Measurements from ENCODE around the gene OCEL1.

The OCEL1 gene

DNA sequence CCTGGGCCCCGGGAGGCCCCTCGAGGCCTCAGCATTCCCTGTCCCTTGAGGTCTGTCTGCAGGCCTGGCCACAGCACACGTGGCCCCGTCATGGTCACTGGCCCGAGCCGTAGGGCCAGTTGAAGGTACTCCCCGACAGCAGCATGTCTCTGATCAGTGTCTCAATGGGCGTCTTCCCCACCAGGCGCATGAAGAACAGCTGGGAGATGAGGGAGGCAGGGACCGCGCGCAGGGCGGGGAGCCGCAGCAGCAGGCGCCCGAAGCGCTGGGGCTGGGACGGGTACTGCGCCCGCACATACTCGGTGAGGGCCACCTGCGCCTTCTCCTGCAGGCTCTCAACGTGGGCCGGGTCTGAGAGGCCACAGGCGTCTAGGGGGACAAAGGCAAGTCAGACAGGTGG, 6.2 kb downstream of the OCEL1 start:
- H3K27ac ChIP-seq (ENCODE audit: low read depth, low read length) = no peak overlapping the region
- H3K4me3 ChIP-seq (ENCODE audit: low read depth, low read length) = no peak overlapping the region
- peaks cover 13% of the 10 kb centered on the region; the same call in 1 of the 2 replicates for H3K4me1 ChIP-seq (ENCODE audit: control insufficient read depth, insufficient read depth, low read length)
- no peak overlapping the region for H3K9ac ChIP-seq (ENCODE audit: low read depth, low read length)
- H3K9me3 ChIP-seq (ENCODE audit: control insufficient read depth, insufficient read depth, low read length) = no peaks in the 10 kb centered on the region
- no peaks in the 10 kb centered on the region for H3K27me3 ChIP-seq (ENCODE audit: control insufficient read depth, insufficient read depth, low read length)
- H3K36me3 ChIP-seq (ENCODE audit: control insufficient read depth, insufficient read depth, low read length) = peaks cover 42% of the 10 kb centered on the region

DNA sequence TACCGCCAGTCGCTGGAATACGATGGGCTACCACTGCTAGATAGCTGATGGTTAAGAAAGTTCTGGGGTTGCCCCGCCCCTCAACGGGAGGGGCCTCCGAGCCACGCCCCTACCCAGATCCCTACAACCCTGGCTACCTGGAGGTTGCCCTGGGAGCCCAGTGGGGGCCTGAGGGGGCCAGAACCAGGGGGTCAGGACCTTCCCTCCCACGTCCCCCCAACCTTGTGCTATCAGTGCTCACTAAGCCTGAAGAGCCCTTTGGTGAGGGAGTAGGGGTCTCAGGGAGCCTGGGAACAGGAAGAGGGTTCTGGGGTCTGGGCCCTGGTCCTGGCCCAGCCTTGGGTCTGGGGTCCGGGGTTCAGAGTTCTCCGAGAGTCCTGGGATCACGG, 8.9 kb downstream of the OCEL1 start:
- Histone ChIP-seq H3K4me3 (ENCODE audit: low read depth, low read length) (peak overlapping the region; percentile 75), H3K36me3 (ENCODE audit: control insufficient read depth, insufficient read depth, low read length) (peaks cover 51% of the 10 kb centered on the region), H3K27ac (ENCODE audit: low read depth, low read length) (peak overlapping the region; percentile 89), H3K9ac (ENCODE audit: low read depth, low read length) (peak overlapping the region; percentile 53; the same call in 1 of the 2 replicates), H3K9me3 (ENCODE audit: control insufficient read depth, insufficient read depth, low read length) (no peaks in the 10 kb centered on the region), H3K4me1 (ENCODE audit: control insufficient read depth, insufficient read depth, low read length) (peaks cover 13% of the 10 kb centered on the region; the same call in 1 of the 2 replicates), H3K27me3 (ENCODE audit: control insufficient read depth, insufficient read depth, low read length) (no peaks in the 10 kb centered on the region)

DNA sequence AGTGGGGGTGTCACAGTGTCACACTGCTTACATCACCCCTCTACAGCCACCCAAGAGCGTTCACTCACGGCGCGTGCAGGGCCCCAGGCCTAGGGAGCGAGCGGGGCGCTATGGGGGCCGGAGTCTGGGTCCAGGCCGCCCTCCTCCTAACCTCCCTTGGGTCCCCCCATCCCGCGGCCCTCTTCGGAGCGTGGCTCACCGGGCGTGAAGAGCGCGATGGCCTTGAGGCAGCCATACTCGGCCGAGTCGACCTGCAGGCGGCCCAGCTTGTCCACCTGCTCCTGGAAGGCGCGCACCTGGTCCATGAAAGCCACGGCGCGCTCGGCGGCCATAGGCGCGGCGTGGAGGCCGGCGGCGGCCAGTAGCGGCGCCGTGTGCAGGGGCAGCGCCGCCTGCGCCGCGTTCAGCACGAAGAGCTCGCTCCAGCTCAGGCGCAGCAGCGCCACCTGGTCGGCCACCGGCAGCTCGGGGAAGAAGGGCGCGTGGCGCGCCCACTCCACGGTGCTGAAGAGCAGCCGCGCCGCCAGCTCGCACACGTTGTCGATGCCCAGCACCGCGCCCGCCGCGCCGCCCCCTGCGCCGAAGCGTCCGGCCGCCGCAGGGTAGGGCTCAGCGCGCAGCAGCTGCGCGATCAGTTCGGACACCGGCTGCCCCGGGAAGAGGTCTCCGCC, 9.4 kb downstream of the OCEL1 start:
- peak overlapping the region; percentile 89 for H3K27ac ChIP-seq (ENCODE audit: low read depth, low read length)
- peaks cover 13% of the 10 kb centered on the region; the same call in 1 of the 2 replicates for H3K4me1 ChIP-seq (ENCODE audit: control insufficient read depth, insufficient read depth, low read length)
- H3K27me3 ChIP-seq (ENCODE audit: control insufficient read depth, insufficient read depth, low read length) = no peaks in the 10 kb centered on the region
- peak overlapping the region; percentile 75 for H3K4me3 ChIP-seq (ENCODE audit: low read depth, low read length)
- peaks cover 52% of the 10 kb centered on the region for H3K36me3 ChIP-seq (ENCODE audit: control insufficient read depth, insufficient read depth, low read length)
- H3K9ac ChIP-seq (ENCODE audit: low read depth, low read length) = peak overlapping the region; percentile 53
- H3K9me3 ChIP-seq (ENCODE audit: control insufficient read depth, insufficient read depth, low read length) = no peaks in the 10 kb centered on the region

DNA sequence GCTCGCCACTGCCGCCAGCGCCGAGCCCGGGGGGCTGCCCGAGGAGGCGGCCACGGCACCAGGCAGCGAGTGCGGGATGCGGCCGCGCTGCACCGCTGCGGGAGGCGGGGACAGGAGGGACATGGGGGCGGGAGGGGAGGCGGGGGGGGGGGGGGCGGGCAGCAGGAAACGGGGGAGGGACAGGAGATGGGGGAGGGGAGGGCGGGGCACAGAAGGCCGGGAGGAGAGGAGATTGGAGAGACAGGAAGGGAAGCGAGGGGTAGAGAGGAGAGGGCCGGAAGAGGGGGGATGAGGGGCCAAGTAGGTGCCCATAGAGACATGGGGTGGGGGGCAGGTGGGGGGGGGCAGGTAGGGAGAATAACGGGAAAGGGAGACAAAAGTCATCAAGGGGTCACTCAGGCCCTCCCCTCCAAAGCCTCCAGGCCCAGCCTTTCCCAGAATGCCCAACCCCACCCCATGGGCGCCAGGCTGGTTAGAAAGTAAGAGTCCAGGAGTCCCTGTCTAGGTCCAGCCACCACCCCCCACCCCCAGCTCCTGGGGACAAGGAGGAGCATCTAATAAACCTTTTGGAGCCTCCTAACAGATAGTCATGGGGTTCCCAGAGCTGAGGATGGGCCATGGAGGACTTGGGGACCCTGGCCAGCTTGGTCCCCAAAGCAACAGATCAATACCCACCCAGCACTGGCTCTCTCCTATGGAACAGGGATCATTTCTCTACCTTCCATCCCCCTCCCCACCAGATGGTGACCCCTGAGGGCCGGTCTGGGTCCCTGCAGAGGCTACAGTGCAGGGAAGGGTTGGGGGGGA, 10.1 kb downstream of the OCEL1 start:
- Histone ChIP-seq H3K9ac (ENCODE audit: low read depth, low read length) (peak overlapping the region; percentile 53), H3K36me3 (ENCODE audit: control insufficient read depth, insufficient read depth, low read length) (peaks cover 45% of the 10 kb centered on the region), H3K27ac (ENCODE audit: low read depth, low read length) (peak overlapping the region; percentile 89), H3K4me3 (ENCODE audit: low read depth, low read length) (peak overlapping the region; percentile 75), H3K9me3 (ENCODE audit: control insufficient read depth, insufficient read depth, low read length) (no peaks in the 10 kb centered on the region), H3K27me3 (ENCODE audit: control insufficient read depth, insufficient read depth, low read length) (no peaks in the 10 kb centered on the region), H3K4me1 (ENCODE audit: control insufficient read depth, insufficient read depth, low read length) (peaks cover 13% of the 10 kb centered on the region; the same call in 1 of the 2 replicates)

DNA sequence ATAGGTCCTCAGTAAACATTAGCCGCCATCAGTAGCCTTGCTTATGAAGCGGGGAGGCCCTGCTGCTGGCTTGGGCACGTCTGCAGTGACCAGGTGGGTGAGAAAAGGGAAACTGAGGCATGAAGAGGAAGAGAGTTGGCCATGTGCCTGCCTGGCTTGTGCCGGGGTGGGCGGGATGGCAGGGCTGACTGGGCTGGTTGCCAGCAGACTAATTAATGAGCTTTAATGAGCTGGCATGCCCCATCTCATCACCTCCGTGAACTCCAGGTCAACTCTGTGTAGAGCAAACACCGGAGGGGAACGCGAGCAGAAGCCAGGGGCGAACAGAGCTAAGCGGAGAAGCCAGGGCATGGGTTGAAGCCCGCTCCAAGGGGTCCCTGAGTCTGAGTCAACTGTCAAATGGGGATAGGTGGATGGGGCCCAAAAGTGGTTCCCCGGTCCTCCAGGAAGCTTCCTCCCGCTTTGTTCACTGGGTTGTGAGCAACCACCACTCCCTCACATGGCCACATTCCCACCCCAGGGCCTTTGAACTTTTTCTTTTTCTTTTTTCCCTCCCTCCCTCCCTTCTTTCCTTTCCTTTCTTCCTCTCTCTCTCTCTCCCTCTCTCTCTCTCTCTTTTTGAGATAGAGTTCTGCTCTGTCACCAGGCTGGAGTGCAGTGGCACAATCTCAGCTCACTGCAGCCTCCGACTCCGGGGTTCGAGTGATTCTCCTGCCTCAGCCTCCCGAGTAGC, 11.0 kb downstream of the OCEL1 start:
- Histone ChIP-seq H3K36me3 (ENCODE audit: control insufficient read depth, insufficient read depth, low read length) (peaks cover 39% of the 10 kb centered on the region), H3K27ac (ENCODE audit: low read depth, low read length) (peak overlapping the region; percentile 71), H3K9ac (ENCODE audit: low read depth, low read length) (no peak overlapping the region)

DNA sequence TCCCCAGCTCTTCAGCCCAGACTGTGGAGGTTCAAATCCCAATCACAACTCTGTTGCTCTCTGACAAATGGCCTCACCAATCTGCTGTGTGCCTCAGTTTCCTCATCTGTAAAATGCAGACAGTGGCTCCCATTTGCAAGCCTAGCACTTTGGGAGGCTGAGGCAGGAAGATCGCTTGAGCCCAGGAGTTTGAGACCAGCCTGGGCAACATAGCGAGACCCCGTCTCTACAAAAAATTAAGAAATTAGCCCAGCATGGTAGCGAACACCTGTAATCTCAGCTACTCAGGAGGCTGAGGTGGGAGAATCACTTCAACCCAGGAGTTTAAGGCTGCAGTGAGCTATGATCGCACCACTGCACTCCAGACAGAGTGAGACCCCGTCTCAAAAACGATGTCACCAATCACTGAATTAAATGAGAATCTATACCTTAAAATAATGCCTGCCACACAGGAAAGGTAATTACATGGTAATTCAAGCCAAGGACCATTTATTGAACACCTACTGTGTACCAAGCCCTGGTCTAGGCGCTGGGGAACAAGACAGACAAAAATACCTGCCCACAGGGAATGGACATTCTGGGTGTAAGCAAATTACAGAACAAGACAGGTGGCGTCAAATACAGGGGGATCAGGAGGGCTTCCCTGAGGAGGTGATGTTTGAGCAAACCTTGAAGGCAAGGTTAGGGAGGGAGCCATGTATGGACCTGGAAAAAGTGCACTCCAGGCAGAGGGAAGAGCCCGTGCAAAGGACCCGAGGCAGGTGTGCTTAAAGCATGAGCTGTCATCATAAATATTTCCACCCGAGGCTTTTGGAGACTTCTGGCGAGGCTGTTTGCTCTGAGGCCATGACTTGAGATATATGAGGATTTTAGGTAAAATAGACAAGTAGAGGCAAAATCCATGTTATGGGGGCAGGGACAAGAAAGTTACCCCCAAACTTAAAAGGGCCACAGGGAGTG, 12.0 kb downstream of the OCEL1 start:
- Histone ChIP-seq H3K27ac (ENCODE audit: low read depth, low read length) (no peak overlapping the region), H3K27me3 (ENCODE audit: control insufficient read depth, insufficient read depth, low read length) (no peaks in the 10 kb centered on the region), H3K4me1 (ENCODE audit: control insufficient read depth, insufficient read depth, low read length) (peaks cover 13% of the 10 kb centered on the region; the same call in 1 of the 2 replicates), H3K9me3 (ENCODE audit: control insufficient read depth, insufficient read depth, low read length) (no peaks in the 10 kb centered on the region), H3K36me3 (ENCODE audit: control insufficient read depth, insufficient read depth, low read length) (peaks cover 29% of the 10 kb centered on the region), H3K9ac (ENCODE audit: low read depth, low read length) (no peak overlapping the region), H3K4me3 (ENCODE audit: low read depth, low read length) (no peak overlapping the region)

More for the DNA sequence above, 11.0 kb downstream of the OCEL1 start:
- H3K4me1 ChIP-seq (ENCODE audit: control insufficient read depth, insufficient read depth, low read length) = peaks cover 13% of the 10 kb centered on the region; the same call in 1 of the 2 replicates
- no peaks in the 10 kb centered on the region for H3K9me3 ChIP-seq (ENCODE audit: control insufficient read depth, insufficient read depth, low read length)
- no peaks in the 10 kb centered on the region for H3K27me3 ChIP-seq (ENCODE audit: control insufficient read depth, insufficient read depth, low read length)
- H3K4me3 ChIP-seq (ENCODE audit: low read depth, low read length) = no peak overlapping the region

DNA sequence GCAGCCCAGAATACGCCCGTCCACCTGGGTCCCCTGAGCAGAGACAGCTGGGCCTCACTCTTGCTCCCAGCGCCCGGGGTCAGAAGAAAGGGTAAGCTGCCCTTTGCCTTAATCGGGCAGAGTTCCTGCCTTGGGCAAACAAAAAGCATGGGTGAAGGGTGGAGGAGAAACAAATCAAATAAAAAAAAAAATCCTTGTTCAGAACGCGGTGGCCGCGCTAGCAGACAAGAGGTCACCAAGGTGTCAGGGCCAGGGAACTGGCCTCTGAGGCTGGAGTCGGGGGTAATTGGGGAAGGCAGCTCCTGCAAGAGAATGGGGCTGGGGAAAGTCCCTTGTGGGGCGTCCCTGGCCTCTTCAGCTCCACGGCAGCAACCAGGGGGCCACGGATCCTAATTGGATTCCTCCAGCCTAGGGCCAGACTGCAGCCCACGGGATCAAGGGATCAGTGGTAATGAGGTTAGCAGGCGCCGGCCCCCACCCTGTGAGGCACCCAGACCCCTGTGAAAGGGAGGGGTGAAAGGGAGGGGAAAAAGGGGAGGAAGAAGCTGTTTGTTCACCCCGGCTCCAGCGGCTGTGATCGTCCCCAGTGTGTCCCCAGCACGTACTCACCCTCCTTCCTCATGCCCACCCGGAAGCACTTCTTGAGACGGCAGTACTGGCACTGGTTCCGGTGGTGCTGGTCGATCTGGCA, 14.2 kb downstream of the OCEL1 start:
- no peaks in the 10 kb centered on the region for H3K9me3 ChIP-seq (ENCODE audit: control insufficient read depth, insufficient read depth, low read length)
- no peak overlapping the region for H3K27ac ChIP-seq (ENCODE audit: low read depth, low read length)
- H3K4me1 ChIP-seq (ENCODE audit: control insufficient read depth, insufficient read depth, low read length) = peaks cover 8% of the 10 kb centered on the region; the same call in 1 of the 2 replicates
- peaks cover 17% of the 10 kb centered on the region for H3K36me3 ChIP-seq (ENCODE audit: control insufficient read depth, insufficient read depth, low read length)
- H3K27me3 ChIP-seq (ENCODE audit: control insufficient read depth, insufficient read depth, low read length) = no peaks in the 10 kb centered on the region
- H3K9ac ChIP-seq (ENCODE audit: low read depth, low read length) = no peak overlapping the region
- H3K4me3 ChIP-seq (ENCODE audit: low read depth, low read length) = no peak overlapping the region

DNA sequence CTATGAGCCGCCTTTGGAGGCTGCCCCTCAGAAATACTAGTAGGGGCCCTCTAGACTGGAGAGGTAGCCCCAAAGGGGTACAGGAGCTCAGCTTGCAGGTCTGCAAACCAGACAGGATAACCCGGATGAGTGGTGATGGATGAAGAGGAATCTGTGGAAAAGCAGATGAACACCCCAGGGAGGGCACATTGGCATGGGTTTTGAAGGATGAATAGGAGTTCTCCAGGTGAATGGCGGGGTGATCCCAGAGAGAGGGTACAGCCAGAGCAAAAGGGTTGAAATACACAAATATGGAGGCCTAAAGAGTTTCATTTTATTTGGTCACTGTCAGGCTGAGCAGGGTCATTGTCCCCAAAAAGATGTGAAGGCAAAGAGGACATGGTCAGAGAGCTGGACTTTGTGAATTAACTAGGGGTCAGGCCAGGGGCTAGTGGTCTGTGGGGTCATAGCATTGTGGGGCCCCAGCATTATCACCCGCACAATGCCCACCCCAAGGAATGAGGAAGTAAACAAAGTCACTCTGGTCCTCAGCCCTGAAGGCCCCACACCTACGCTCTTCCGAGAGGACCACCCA, 14.9 kb downstream of the OCEL1 start:
- Histone ChIP-seq H3K9ac (ENCODE audit: low read depth, low read length) (no peak overlapping the region), H3K9me3 (ENCODE audit: control insufficient read depth, insufficient read depth, low read length) (no peaks in the 10 kb centered on the region), H3K4me3 (ENCODE audit: low read depth, low read length) (no peak overlapping the region), H3K27me3 (ENCODE audit: control insufficient read depth, insufficient read depth, low read length) (no peaks in the 10 kb centered on the region), H3K36me3 (ENCODE audit: control insufficient read depth, insufficient read depth, low read length) (peaks cover 17% of the 10 kb centered on the region), H3K4me1 (ENCODE audit: control insufficient read depth, insufficient read depth, low read length) (peaks cover 8% of the 10 kb centered on the region; the same call in 1 of the 2 replicates), H3K27ac (ENCODE audit: low read depth, low read length) (no peak overlapping the region)

DNA sequence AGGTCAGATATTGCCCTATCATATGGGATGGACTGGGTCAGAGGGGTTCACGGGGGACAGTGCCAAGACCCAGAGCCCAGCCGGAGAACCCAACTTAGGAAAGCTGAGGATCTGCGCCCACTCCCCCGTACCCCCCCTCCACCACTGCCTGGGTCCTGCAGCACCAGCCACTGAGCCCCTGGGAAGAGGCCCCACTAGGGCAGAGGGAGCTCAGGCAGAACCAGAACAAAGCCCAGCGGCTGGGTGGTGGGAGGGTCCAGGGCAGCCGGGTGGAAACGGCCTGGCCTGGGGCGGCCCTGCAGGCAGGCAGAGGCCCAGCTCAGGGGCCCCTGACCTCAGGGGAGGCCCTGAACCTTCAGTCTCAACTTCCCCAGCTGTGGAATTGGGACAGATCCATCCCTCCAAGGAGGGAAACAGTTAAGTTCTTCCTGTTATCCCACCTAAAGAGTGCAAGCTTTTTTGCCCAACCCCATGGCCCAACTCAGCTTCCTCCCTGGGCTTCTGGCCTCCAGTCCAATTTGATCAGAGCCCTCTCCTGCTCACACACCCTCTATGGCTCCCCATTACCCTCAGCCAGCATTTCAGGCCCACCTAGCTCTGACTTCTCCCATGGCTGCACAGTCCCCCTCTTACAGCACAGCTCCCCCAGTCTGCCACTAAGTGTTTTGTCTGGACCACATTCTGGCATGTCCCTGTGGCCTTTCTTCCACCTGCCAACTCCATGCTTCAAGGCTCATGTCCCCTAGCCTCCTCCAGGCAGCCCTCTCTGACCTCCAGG, 16.6 kb downstream of the OCEL1 start:
- no peak overlapping the region for H3K27ac ChIP-seq (ENCODE audit: low read depth, low read length)
- H3K9me3 ChIP-seq (ENCODE audit: control insufficient read depth, insufficient read depth, low read length) = no peaks in the 10 kb centered on the region
- peaks cover 16% of the 10 kb centered on the region for H3K36me3 ChIP-seq (ENCODE audit: control insufficient read depth, insufficient read depth, low read length)
- no peaks in the 10 kb centered on the region for H3K27me3 ChIP-seq (ENCODE audit: control insufficient read depth, insufficient read depth, low read length)
- no peak overlapping the region for H3K9ac ChIP-seq (ENCODE audit: low read depth, low read length)
- no peak overlapping the region for H3K4me3 ChIP-seq (ENCODE audit: low read depth, low read length)
- peaks cover 12% of the 10 kb centered on the region for H3K4me1 ChIP-seq (ENCODE audit: control insufficient read depth, insufficient read depth, low read length)

Data from HUES48 (cell line).